ENCODE measurements around the gene RAB3C. TPM values are rescaled to one million over a fixed set of nuclear protein-coding genes. Genes with fewer than 3 reads are reported as not detected.

RAB3C gene
- polyA plus RNA-seq, 1 donor (not counting 4 experiments of a cell fraction or from before 2014, with no cell fraction given), result not detected

DNA sequence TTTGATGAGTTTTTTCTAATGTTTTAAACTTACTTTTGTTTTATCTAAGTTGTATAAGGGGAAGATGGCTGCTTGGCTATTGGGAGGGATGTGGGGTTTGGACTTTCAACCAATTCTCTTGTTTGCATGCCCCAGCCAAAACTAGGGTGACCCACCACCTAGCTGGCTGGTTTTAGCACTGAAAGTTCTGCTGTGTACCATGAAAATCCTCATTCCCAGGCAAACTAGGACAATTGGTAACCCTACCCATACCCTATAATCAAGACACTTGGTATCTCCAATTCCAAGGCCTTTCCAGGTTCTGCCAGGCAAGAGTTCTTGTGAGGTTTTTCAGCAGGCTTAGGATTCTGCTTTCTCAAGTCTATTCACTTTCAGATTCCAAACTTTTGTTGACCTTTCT, 13.1 kb downstream of the RAB3C start:
- Histone ChIP-seq H3K4me1 (ENCODE audit: control insufficient read depth, extremely low read depth, insufficient read depth, low read length) (no peaks in the 10 kb centered on the region), H2AFZ (ENCODE audit: control insufficient read depth, low read length) (no peak overlapping the region), H3K9ac (ENCODE audit: control insufficient read depth, extremely low read depth, insufficient read depth, low read length) (no peak overlapping the region), H3K9me3 (ENCODE audit: control insufficient read depth, low read depth, low read length) (no peaks in the 10 kb centered on the region), H3K36me3 (ENCODE audit: control insufficient read depth in 2 of 2, extremely low read depth in 1 of 2, insufficient read depth in 2 of 2, low read length in 2 of 2) (no peaks in the 10 kb centered on the region), H3K79me2 (ENCODE audit: control insufficient read depth, insufficient read depth, low read length) (no peaks in the 10 kb centered on the region), H3K27ac (ENCODE audit: control insufficient read depth, insufficient read depth, low read length) (no peak overlapping the region), H3K27me3 (ENCODE audit: control insufficient read depth, extremely low read depth, insufficient read depth, low read length) (no peaks in the 10 kb centered on the region), H3K9me1 (ENCODE audit: control insufficient read depth, extremely low read depth, insufficient read depth, low read length) (no peaks in the 10 kb centered on the region), H4K20me1 (ENCODE audit: control insufficient read depth, extremely low read depth, insufficient read depth, low read length) (no peaks in the 10 kb centered on the region), H3K4me3 (ENCODE audit: control insufficient read depth in 2 of 3, extremely low read depth in 1 of 3, insufficient read depth in 2 of 3, low read depth in 1 of 3, low read length in 3 of 3) (no peak overlapping the region), H3K4me2 (ENCODE audit: control insufficient read depth, extremely low read depth, insufficient read depth, low read depth, low read length) (no peak overlapping the region)
- DNase-seq (ENCODE audit: low read depth, low spot score) (no peak), FAIRE-seq (no peak)
- dilution Hi-C loops (cut with MboI; ENCODE audit: extremely low pct_ligation_motif_present, low sequenced_read_pairs), result no loop called here
- TF ChIP-seq EZH2 (IDR thresholded peaks at IDR 0.05; ENCODE audit: low read length), result no peak
- TF ChIP-seq, protein P1, sequence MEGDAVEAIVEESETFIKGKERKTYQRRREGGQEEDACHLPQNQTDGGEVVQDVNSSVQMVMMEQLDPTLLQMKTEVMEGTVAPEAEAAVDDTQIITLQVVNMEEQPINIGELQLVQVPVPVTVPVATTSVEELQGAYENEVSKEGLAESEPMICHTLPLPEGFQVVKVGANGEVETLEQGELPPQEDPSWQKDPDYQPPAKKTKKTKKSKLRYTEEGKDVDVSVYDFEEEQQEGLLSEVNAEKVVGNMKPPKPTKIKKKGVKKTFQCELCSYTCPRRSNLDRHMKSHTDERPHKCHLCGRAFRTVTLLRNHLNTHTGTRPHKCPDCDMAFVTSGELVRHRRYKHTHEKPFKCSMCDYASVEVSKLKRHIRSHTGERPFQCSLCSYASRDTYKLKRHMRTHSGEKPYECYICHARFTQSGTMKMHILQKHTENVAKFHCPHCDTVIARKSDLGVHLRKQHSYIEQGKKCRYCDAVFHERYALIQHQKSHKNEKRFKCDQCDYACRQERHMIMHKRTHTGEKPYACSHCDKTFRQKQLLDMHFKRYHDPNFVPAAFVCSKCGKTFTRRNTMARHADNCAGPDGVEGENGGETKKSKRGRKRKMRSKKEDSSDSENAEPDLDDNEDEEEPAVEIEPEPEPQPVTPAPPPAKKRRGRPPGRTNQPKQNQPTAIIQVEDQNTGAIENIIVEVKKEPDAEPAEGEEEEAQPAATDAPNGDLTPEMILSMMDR (optimal IDR thresholded peaks at IDR 0.05 in 1 of 3, IDR thresholded peaks at IDR 0.05 in 1 of 3, conservative IDR thresholded peaks at IDR 0.05 in 1 of 3; ENCODE audit: extremely low read depth in 1 of 3, insufficient read depth in 2 of 3, low read length in 3 of 3), result no peak

DNA sequence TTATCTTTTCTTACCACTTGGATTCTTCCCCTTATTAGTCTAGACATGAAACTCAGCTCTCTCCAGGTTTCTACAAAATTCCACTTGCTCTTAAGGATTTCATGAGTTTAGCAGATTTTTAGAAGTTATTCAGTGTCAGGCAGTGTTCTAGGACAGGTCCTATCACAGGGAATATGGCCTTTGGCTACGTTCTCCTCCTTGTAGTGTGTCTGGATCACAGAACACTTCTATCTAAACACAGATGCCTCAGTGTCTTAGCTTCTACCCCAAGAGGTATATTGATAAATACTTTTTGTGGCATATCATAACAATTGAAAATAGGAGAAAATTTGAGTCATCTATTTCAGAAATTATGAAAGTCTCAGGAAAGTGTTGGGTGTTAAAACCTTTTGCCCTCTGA, 15.6 kb downstream of the RAB3C start:
- H3K27ac ChIP-seq (ENCODE audit: control insufficient read depth, insufficient read depth, low read length), result no peak overlapping the region
- dilution Hi-C loops (cut with MboI; ENCODE audit: extremely low pct_ligation_motif_present, low sequenced_read_pairs), result no loop called here
- H2AFZ ChIP-seq (ENCODE audit: control insufficient read depth, low read length), result no peak overlapping the region
- no peak overlapping the region for H3K9ac ChIP-seq (ENCODE audit: control insufficient read depth, extremely low read depth, insufficient read depth, low read length)
- H3K9me1 ChIP-seq (ENCODE audit: control insufficient read depth, extremely low read depth, insufficient read depth, low read length), result no peaks in the 10 kb centered on the region
- H3K4me2 ChIP-seq (ENCODE audit: control insufficient read depth, extremely low read depth, insufficient read depth, low read depth, low read length), result no peak overlapping the region
- no peaks in the 10 kb centered on the region for H3K79me2 ChIP-seq (ENCODE audit: control insufficient read depth, insufficient read depth, low read length)
- H3K4me1 ChIP-seq (ENCODE audit: control insufficient read depth, extremely low read depth, insufficient read depth, low read length), result no peaks in the 10 kb centered on the region
- no peaks in the 10 kb centered on the region for H3K9me3 ChIP-seq (ENCODE audit: control insufficient read depth, low read depth, low read length)
- no peaks in the 10 kb centered on the region for H4K20me1 ChIP-seq (ENCODE audit: control insufficient read depth, extremely low read depth, insufficient read depth, low read length)
- TF ChIP-seq EZH2 (IDR thresholded peaks at IDR 0.05; ENCODE audit: low read length), result no peak
- TF ChIP-seq, protein P1 (optimal IDR thresholded peaks at IDR 0.05 in 1 of 3, IDR thresholded peaks at IDR 0.05 in 1 of 3, conservative IDR thresholded peaks at IDR 0.05 in 1 of 3; ENCODE audit: extremely low read depth in 1 of 3, insufficient read depth in 2 of 3, low read length in 3 of 3), result no peak
- H3K4me3 ChIP-seq (ENCODE audit: control insufficient read depth in 2 of 3, extremely low read depth in 1 of 3, insufficient read depth in 2 of 3, low read depth in 1 of 3, low read length in 3 of 3), result no peak overlapping the region
- no peak for DNase-seq (ENCODE audit: low read depth, low spot score)
- no peak for FAIRE-seq
- no peaks in the 10 kb centered on the region for H3K36me3 ChIP-seq (ENCODE audit: control insufficient read depth in 2 of 2, extremely low read depth in 1 of 2, insufficient read depth in 2 of 2, low read length in 2 of 2)
- no peaks in the 10 kb centered on the region for H3K27me3 ChIP-seq (ENCODE audit: control insufficient read depth, extremely low read depth, insufficient read depth, low read length)
